ENCODE measurements around the gene RPL41.
A peak's percentile ranks its signal among the peaks of the same experiment; 100 is the strongest.
"Not testable (repeated sequence)": the region's sequence is repeated elsewhere in the genome, so short reads cannot be mapped to it uniquely, and the experiment has no call there.

The RPL41 gene

DNA sequence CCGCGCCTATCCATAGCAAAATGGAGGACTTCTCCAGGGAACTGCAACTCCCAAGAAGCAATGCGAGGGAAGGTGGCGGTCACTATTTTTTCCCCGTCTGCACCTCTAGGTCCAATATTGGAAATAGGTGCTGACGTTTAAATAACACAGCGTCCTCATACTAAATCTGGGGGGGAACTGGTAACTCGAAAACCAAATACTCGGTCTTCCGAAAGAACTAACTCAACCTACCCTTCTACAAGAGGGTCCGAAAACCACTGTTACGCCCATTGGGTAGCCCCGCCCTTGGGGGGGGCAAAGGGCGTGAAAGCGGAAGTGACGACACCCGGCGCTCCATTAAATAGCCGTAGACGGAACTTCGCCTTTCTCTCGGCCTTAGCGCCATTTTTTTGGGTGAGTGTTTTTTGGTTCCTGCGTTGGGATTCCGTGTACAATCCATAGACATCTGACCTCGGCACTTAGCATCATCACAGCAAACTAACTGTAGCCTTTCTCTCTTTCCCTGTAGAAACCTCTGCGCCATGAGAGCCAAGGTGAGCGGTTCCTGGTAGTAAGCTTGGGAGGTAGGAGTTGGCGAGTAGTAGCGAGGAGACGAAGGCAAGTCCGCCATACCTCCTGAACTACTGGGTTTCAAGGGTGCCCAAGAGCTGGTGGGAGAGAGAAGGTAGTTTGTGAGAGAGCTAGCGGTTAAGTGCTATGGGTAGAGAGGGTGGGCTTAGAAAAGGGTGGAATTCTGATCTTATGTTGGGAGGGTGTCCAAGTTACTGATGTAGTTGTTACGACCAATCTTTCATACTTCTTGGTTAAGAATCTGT lies at the start of gene RPL41:
Gene RPL41 (plus strand): TSS at position 367 of the 815 bp plus-strand sequence.
- peak; percentile 92 to 95 for DNase-seq

DNA sequence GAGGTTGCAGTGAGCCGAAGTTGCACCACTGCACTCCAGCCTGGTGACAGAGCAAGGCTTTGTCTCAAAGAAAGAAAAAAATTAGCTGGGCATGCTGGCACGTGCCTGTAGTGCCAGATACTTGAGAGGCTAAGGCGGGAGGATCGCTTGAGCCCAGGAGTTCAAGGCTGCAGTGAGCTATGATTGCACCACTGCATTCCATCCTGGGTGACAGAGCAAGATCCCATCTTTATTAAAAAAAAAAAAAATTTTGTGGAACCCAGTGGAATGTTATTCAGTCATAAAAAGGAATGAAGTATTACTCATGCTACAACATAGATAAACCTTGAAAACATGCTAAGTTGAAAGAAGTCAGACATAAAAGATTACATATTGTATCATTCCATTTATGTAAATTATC lies 44.8 kb upstream of the RPL41 start:
- DNase-seq = no peak

DNA sequence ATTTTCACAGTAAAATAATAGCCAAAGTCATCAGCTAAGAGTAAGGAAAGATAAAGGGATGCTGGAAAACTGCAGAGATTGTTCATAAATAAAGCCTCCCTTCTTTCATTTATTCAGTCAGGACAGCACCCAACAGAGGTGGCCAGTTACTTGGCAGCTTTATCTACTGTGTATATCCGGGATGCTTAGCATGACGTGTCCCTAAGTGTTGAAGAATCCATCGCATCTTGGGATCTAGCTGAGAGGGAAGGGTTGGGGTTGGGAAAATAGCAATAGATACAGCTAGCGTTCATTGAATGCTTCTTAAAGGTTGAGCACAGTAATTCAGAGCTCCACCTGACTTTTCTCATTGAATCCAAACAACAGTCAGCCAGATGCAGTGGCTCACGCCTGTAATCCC lies 42.0 kb upstream of the RPL41 start:
- DNase-seq = no peak

- not testable (repeated sequence) for DNase-seq
Measured at GRCh38 chr12:56077966-56078365, 38.5 kb upstream of the RPL41 start.

GRCh38 chr12:56078427-56078826 lies 38.0 kb upstream of the RPL41 start:
- no peak for DNase-seq

GRCh38 chr12:56078931-56079722 lies 37.3 kb upstream of the RPL41 start:
- peak; percentile 42 to 48 for DNase-seq

- DNase-seq = peak; percentile 54 to 59
Measured at GRCh38 chr12:56079723-56080555, 36.5 kb upstream of the RPL41 start, which contains the start of gene ERBB3. Gene ERBB3, plus strand, starts transcription at chr12:56080165. Its CDS starts 136 bp downstream, at chr12:56080301.

DNA sequence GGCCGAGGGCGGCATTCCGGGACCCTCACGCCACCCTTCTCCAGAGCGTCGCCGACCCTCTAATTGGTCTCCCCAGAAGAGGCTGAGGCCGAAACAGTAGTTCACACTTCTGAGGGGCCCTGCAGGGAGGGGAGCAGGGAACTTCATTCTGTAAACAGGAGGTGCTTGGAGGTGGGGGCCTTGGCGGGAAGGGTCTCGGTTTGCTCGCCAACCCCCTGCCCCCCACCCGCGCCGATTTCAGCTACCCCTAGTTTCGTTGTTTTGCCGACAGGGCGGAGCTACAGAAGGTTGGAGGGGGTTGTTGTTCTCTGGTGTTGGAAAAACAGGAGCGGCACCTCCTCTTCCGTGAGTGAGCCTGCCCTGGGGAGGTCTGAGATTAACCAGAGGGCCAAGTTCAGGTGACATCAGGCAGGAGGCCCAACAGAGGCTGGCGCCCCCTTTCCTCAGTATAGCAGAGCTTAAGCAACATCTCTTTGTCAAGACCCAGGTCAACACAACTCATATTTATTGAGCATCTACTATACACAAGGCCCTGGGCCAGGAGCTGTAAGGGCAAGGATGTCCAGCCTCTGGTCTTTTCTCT lies 35.8 kb upstream of the RPL41 start:
- no peak for DNase-seq

DNA sequence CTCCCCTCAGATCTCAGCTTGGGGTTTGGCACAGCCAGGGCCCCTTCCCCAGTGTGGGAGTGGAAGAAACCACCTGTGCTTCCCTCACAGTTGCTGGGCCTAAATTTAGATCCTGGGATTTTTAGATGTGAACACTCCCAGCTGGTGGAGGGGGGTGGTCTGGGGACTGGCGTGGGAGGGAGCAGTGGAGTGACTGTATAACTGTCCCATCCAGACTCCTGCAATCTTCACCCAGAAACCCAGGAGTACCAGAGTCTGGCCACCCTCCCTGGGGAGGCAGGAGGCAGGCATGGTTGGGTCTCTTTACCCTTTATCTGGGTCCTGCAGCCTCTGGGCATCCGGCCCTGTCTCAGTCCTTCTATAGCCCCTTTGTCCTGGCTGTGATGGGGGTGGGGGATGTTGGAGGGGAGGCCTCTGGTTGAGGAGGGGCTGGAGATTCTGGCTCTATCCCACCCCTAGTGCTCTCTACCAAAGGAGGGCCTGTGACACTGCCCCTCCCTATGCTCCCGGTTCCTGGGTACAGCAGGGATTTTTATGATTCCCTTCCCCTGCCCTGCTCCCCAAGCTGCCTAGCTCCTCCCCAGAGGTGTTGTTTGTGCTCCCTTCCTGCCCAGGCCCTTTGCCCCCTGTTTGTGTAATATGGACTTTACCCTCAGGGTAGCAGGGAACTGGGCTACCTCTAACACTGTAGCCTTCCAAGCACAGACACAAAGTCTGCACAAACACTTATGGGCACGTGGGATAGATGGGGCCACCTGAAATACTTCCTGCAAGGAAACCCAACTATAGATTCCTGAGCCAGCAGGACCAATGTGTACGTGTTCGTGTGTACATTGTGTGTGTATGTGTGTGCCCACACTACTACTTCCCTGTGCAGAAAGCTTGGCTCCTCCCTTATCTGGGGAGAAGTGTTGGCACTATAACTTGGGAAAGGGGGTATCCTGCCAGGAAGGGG lies 34.8 kb upstream of the RPL41 start:
- no peak for DNase-seq

DNA sequence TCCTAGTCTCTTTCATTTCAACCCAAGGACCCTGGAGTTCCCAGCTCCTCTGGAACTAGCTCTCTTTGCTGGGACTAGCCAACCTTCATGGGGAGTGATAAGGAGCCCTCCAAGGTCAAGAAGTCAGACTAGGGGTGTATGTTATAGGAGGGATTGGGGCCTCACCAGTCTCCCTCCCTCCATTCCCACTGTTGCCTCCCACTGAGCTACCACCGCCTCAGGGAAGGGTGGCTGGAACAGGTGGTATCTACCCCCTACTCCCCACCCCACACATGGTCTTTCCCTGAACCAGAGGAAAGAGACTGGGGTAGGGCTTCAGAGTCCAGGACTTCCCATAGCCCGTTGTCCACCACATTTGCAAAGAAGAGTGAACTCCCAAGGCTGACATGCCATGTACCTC lies 34.1 kb upstream of the RPL41 start:
- DNase-seq = no peak

DNA sequence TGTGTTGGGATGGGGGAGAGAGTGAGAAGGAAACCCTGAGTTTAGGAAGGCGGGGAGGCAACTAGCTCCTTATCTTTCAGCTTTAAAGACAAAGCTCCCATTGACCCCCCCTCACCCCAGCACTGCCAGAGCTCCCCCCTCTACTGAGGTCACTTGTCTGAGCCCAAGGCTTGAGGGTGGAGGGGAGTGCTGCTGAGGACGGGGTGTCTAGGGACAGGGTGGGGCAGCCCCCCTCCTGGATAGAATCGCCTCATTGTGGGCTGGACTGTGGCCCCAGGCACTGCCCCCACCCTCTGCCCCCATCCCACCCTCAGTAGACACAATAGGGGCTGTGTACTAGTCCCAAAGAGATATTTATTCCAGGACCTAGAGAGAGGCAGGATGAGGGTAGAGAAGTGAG lies 33.5 kb upstream of the RPL41 start:
- no peak for DNase-seq

- peak in 1 of 2 donors; percentile 24 for DNase-seq
Measured at GRCh38 chr12:56084958-56085543, 31.4 kb upstream of the RPL41 start.

DNA sequence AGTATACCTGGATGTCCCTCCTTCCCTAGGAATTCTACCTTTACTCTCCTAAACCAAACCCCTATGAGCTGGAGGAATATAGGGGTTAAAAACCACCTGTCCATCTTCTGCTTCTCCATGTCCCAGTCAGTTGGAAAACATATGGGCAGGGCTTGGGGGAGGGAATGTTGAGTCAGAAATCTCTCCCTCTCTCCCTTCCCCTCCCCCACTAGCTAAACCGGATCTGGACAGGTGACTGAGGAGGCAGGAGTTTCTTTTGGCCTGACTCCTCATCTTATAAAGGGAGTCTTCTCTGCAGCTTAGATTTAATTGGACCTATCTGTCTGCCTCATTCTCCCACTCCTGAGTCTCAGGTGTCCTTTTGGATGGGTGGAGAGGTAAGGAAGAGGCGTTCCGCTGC lies 30.3 kb upstream of the RPL41 start:
- DNase-seq = no peak

GRCh38 chr12:56086608-56087007 lies 29.8 kb upstream of the RPL41 start:
- DNase-seq = no peak

DNA sequence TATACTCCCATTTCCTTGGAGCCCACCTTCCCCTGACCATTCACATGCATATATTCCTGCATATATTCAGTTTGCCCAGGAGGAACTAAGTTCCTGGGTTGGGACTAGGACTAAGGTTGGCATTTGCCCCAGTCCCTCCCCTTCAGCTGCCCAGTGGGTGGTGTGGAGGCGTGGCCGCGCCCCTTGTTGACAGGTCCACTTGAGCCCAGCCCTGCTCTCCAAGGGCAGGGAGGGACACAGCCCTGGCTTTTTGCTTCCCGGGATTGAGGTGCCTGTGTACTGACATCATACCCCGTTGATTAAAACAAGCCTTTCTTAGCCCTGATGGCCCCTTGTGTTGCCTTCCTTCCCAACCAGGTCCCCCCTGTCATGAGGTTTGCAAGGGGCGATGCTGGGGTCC lies 29.2 kb upstream of the RPL41 start:
- DNase-seq = no peak

- DNase-seq = no peak
Measured at GRCh38 chr12:56097738-56098137, 18.7 kb upstream of the RPL41 start.

DNA sequence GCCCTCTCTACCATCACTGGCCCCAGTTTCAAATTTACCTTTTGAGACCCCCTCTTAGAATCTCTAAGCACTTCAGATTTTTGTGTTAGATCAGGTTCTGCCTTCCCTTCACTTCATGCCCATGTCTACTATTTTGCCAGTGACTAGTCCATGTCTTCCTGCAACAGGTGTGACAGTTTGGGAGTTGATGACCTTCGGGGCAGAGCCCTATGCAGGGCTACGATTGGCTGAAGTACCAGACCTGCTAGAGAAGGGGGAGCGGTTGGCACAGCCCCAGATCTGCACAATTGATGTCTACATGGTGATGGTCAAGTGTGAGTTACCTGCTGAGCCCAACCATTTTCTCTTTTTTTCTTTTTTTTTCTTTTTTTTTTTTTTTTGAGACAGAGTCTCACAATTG lies 17.8 kb upstream of the RPL41 start:
- no peak for DNase-seq

- DNase-seq = no peak
Measured at GRCh38 chr12:56099787-56100186, 16.6 kb upstream of the RPL41 start.

DNA sequence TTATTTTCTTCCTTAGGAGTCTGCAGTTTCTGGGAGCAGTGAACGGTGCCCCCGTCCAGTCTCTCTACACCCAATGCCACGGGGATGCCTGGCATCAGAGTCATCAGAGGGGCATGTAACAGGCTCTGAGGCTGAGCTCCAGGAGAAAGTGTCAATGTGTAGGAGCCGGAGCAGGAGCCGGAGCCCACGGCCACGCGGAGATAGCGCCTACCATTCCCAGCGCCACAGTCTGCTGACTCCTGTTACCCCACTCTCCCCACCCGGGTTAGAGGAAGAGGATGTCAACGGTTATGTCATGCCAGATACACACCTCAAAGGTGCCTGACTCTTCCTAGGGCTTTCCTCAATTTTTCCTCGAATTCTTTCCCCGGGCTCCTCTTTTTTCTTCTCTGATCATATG lies 15.4 kb upstream of the RPL41 start:
- no peak for DNase-seq

GRCh38 chr12:56102683-56103065 lies 13.8 kb upstream of the RPL41 start:
- no peak for DNase-seq

DNA sequence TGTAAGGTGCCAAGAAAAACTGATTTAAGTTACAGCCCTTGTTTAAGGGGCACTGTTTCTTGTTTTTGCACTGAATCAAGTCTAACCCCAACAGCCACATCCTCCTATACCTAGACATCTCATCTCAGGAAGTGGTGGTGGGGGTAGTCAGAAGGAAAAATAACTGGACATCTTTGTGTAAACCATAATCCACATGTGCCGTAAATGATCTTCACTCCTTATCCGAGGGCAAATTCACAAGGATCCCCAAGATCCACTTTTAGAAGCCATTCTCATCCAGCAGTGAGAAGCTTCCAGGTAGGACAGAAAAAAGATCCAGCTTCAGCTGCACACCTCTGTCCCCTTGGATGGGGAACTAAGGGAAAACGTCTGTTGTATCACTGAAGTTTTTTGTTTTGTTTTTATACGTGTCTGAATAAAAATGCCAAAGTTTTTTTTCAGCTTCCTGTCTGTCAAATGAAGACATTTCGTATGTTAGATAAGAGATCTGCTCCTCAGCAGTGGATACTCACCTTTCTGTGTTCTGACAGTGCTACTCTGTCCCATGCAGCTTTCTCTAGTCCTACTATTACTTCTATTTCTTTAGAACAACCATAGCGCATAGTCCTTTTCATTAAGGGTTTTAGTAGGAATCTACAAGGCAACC lies 13.2 kb upstream of the RPL41 start:
- DNase-seq = peak in 1 of 2 donors; percentile 49
